Measurements from ENCODE around the gene DSCAM. TPM values are rescaled to one million over a fixed set of nuclear protein-coding genes. Genes with fewer than 3 reads are reported as not detected.
A peak's percentile ranks its signal among the peaks of the same experiment; 100 is the strongest.

The DSCAM gene
- total RNA-seq, 1 experiment from 2014 or later: 0.13 TPM

DNA sequence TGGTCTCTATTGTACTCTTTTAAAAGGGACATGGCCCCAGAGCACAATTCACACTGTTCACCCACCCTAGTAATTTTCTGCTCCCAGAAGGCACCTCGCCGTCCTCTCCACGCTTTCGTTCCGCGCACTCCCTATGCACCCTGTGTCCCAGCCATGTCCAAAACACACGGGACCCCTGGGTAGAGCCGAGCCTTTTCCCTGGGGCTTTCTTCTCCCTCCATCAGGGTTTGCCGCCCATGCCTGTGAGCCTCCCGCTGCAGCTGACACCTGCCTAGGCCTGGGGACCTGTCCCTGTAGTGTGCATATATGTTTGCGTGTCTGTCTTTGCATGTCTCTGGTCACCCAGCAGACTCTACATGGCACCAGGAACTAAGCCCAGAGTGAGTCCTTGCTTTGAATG lies 677.0 kb downstream of the DSCAM start:
- Mint-ChIP-seq H3K4me1 (no peaks in the 10 kb centered on the region), H3K4me3 (no peak overlapping the region), H3K36me3 (no peaks in the 10 kb centered on the region), H3K27ac (no peak overlapping the region), H3K27me3 (ENCODE audit: low read depth) (0 out of 2 replicates have a peak, but pooled peaks cover 2% of the 10 kb centered on the region), H3K9me3 (peaks cover 7% of the 10 kb centered on the region; the same call in 1 of the 2 replicates)
- TF ChIP-seq NFYB (CRISPR knock-in tag; conservative IDR thresholded peaks at IDR 0.05; ENCODE audit: low read depth) (no peak), ZNF138 (CRISPR knock-in tag; conservative IDR thresholded peaks at IDR 0.05) (no peak), ZNF317 (CRISPR knock-in tag; IDR thresholded peaks at IDR 0.05; ENCODE audit: borderline replicate concordance, low read depth) (no peak), ZNF263 (CRISPR knock-in tag; IDR thresholded peaks at IDR 0.05; ENCODE audit: low read depth) (no peak), PRRX2 (CRISPR knock-in tag; IDR thresholded peaks at IDR 0.05) (no peak), GTF2I (CRISPR knock-in tag; conservative IDR thresholded peaks at IDR 0.05) (no peak), ZNF396 (CRISPR knock-in tag; IDR thresholded peaks at IDR 0.05; ENCODE audit: borderline replicate concordance) (no peak), RORB (CRISPR knock-in tag; IDR thresholded peaks at IDR 0.05) (no peak), CREM (CRISPR knock-in tag; IDR thresholded peaks at IDR 0.05) (no peak), ELF4 (CRISPR knock-in tag; IDR thresholded peaks at IDR 0.05; ENCODE audit: low read depth) (no peak), GRHL2 (CRISPR knock-in tag; IDR thresholded peaks at IDR 0.05; ENCODE audit: insufficient replicate concordance, severe bottlenecking) (no peak), MXD4 (CRISPR knock-in tag; IDR thresholded peaks at IDR 0.05; ENCODE audit: borderline replicate concordance) (no peak), SOX15 (CRISPR knock-in tag; IDR thresholded peaks at IDR 0.05) (no peak), FOXJ3 (CRISPR knock-in tag; IDR thresholded peaks at IDR 0.05; ENCODE audit: borderline replicate concordance) (no peak)
- TF ChIP-seq, protein P1, sequence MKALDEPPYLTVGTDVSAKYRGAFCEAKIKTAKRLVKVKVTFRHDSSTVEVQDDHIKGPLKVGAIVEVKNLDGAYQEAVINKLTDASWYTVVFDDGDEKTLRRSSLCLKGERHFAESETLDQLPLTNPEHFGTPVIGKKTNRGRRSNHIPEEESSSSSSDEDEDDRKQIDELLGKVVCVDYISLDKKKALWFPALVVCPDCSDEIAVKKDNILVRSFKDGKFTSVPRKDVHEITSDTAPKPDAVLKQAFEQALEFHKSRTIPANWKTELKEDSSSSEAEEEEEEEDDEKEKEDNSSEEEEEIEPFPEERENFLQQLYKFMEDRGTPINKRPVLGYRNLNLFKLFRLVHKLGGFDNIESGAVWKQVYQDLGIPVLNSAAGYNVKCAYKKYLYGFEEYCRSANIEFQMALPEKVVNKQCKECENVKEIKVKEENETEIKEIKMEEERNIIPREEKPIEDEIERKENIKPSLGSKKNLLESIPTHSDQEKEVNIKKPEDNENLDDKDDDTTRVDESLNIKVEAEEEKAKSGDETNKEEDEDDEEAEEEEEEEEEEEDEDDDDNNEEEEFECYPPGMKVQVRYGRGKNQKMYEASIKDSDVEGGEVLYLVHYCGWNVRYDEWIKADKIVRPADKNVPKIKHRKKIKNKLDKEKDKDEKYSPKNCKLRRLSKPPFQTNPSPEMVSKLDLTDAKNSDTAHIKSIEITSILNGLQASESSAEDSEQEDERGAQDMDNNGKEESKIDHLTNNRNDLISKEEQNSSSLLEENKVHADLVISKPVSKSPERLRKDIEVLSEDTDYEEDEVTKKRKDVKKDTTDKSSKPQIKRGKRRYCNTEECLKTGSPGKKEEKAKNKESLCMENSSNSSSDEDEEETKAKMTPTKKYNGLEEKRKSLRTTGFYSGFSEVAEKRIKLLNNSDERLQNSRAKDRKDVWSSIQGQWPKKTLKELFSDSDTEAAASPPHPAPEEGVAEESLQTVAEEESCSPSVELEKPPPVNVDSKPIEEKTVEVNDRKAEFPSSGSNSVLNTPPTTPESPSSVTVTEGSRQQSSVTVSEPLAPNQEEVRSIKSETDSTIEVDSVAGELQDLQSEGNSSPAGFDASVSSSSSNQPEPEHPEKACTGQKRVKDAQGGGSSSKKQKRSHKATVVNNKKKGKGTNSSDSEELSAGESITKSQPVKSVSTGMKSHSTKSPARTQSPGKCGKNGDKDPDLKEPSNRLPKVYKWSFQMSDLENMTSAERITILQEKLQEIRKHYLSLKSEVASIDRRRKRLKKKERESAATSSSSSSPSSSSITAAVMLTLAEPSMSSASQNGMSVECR (CRISPR knock-in tag; IDR thresholded peaks at IDR 0.05; ENCODE audit: borderline replicate concordance): no peak
- TF ChIP-seq, protein P2, sequence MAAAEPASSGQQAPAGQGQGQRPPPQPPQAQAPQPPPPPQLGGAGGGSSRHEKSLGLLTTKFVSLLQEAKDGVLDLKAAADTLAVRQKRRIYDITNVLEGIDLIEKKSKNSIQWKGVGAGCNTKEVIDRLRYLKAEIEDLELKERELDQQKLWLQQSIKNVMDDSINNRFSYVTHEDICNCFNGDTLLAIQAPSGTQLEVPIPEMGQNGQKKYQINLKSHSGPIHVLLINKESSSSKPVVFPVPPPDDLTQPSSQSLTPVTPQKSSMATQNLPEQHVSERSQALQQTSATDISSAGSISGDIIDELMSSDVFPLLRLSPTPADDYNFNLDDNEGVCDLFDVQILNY (CRISPR knock-in tag; IDR thresholded peaks at IDR 0.05): no peak
- TF ChIP-seq, protein P3, sequence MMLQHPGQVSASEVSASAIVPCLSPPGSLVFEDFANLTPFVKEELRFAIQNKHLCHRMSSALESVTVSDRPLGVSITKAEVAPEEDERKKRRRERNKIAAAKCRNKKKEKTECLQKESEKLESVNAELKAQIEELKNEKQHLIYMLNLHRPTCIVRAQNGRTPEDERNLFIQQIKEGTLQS (CRISPR knock-in tag; conservative IDR thresholded peaks at IDR 0.05): no peak
- TF ChIP-seq, protein P4, sequence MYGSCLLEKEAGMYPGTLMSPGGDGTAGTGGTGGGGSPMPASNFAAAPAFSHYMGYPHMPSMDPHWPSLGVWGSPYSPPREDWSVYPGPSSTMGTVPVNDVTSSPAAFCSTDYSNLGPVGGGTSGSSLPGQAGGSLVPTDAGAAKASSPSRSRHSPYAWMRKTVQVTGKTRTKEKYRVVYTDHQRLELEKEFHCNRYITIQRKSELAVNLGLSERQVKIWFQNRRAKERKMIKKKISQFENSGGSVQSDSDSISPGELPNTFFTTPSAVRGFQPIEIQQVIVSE (CRISPR knock-in tag; IDR thresholded peaks at IDR 0.05; ENCODE audit: borderline replicate concordance): no peak
- no peak for DNase-seq (ENCODE audit: low spot score)
- POLR2A ChIA-PET: no interaction called here
- ATAC-seq: no peak
- CTCF ChIA-PET: no interaction called here

DNA sequence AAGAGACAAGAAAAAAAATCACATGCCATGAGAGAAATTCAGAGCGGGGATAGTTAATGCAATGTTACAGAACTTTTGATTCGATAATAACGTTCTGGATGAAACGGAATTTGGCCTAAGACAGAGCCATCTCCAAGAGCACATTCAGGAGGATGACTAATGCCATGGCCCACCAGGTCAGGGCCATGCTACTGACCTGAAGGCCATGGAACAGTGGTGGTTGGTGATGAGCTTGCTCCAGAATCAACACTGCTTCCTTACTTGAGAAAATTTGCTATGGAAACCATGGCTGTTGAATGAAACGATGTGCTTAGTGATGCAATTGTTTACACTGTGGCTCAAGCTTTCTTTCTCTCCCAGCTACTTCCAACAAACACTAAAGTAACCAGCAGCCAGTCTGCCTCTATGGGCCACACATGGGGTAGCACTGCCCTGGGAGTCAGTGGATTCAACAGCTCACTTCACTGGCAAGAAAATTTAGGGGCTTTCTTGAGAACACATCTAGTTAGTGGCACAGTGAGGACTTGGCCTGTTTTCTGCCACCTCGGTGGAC lies 680.6 kb downstream of the DSCAM start:
- DNase-seq (ENCODE audit: low spot score) (no peak), ATAC-seq (peak; percentile 85)
- ChIA-PET CTCF (interaction anchor here (1.1 to 2.4 kb wide), 6 partner anchors 10 to 220 kb away, joined by 3 to 9 read pairs (median 5); no protein-coding TSS in a partner anchor), POLR2A (no interaction called here)
- Mint-ChIP-seq H3K36me3 (no peaks in the 10 kb centered on the region), H3K4me1 (no peaks in the 10 kb centered on the region; the same call in 1 of the 2 replicates), H3K27ac (no peak overlapping the region), H3K9me3 (peaks cover 7% of the 10 kb centered on the region; the same call in 1 of the 2 replicates), H3K27me3 (ENCODE audit: low read depth) (peaks cover 2% of the 10 kb centered on the region; the same call in 1 of the 2 replicates), H3K4me3 (no peak overlapping the region)
- no peak for TF ChIP-seq MXD4 (CRISPR knock-in tag; IDR thresholded peaks at IDR 0.05; ENCODE audit: borderline replicate concordance)
- no peak for TF ChIP-seq GABPB1 (CRISPR knock-in tag; IDR thresholded peaks at IDR 0.05)
- TF ChIP-seq TP53 (CRISPR knock-in tag; IDR thresholded peaks at IDR 0.05): no peak
- TF ChIP-seq, protein P5, sequence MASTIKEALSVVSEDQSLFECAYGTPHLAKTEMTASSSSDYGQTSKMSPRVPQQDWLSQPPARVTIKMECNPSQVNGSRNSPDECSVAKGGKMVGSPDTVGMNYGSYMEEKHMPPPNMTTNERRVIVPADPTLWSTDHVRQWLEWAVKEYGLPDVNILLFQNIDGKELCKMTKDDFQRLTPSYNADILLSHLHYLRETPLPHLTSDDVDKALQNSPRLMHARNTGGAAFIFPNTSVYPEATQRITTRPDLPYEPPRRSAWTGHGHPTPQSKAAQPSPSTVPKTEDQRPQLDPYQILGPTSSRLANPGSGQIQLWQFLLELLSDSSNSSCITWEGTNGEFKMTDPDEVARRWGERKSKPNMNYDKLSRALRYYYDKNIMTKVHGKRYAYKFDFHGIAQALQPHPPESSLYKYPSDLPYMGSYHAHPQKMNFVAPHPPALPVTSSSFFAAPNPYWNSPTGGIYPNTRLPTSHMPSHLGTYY (CRISPR knock-in tag; IDR thresholded peaks at IDR 0.05): no peak
- TF ChIP-seq RELA (CRISPR knock-in tag; IDR thresholded peaks at IDR 0.05; ENCODE audit: borderline replicate concordance): no peak
- TF ChIP-seq NFE2L1 (CRISPR knock-in tag; IDR thresholded peaks at IDR 0.05): no peak
- TF ChIP-seq ZNF121 (CRISPR knock-in tag; IDR thresholded peaks at IDR 0.05): no peak
- TF ChIP-seq, protein P6, sequence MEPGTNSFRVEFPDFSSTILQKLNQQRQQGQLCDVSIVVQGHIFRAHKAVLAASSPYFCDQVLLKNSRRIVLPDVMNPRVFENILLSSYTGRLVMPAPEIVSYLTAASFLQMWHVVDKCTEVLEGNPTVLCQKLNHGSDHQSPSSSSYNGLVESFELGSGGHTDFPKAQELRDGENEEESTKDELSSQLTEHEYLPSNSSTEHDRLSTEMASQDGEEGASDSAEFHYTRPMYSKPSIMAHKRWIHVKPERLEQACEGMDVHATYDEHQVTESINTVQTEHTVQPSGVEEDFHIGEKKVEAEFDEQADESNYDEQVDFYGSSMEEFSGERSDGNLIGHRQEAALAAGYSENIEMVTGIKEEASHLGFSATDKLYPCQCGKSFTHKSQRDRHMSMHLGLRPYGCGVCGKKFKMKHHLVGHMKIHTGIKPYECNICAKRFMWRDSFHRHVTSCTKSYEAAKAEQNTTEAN (CRISPR knock-in tag; IDR thresholded peaks at IDR 0.05): no peak
